Ascending aorta (tissue), 2 donors: ENCODE measurements around the gene SV2B. TPM values are rescaled to one million over a fixed set of nuclear protein-coding genes. Genes with fewer than 3 reads are reported as not detected.

Experiments
- DNase-seq, 2 donors: peaks; one replicate each; pipeline ENCODE4 v3.0.0-alpha.2; 2019; ENCODE audit warnings: low spot score in 2 of 2
- H3K27ac ChIP-seq, 2 donors: fragments of 200-600 bp; sonication (generic); one replicate each; pipeline ENCODE4 v1.5.1; 2016 to 2017; ENCODE audit warnings: mild to moderate bottlenecking in 1 of 2
- H3K27me3 ChIP-seq: fragments of 200-600 bp; sonication (generic); one replicate; pipeline ENCODE4 v1.5.1; 2017
- H3K36me3 ChIP-seq, 2 donors: fragments of 200-600 bp; sonication (generic); one replicate each; pipeline ENCODE4 v1.5.1; 2016
- H3K4me1 ChIP-seq, 2 donors: fragments of 200-600 bp; sonication (generic); one replicate each; pipeline ENCODE4 v1.5.1; 2016 to 2017; ENCODE audit warnings: mild to moderate bottlenecking in 1 of 2
- H3K4me3 ChIP-seq, 2 donors: fragments of 200-600 bp; sonication (generic); one replicate each; pipeline ENCODE4 v1.5.1; 2016 to 2017; ENCODE audit warnings: mild to moderate bottlenecking in 1 of 2
- H3K9me3 ChIP-seq, 2 donors: fragments of 200-600 bp; sonication (generic); one replicate each; pipeline ENCODE4 v1.5.1; 2016
- CTCF ChIP-seq, 3 experiments: fragments of 200-600 bp in 2 of 3; fragments of 450-650 bp in 1 of 3; sonication (generic) in 2 of 3; IDR thresholded peaks; one replicate each; pipeline ENCODE4 v1.5.1; 2016 to 2019; ENCODE audit warnings: antibody characterized with exemption in 3 of 3, mild to moderate bottlenecking in 1 of 3, moderate library complexity in 1 of 3
- intact Hi-C: fragments of 100-400 bp; cut with DNase I; formaldehyde crosslinking; loops from one replicate; pipeline ENCODE4 v1.15.1; 2023
- total RNA-seq: library from RNA; depleted of rRNA; stranded (reverse); fragments of >200 nt; gene quantifications from one replicate; pipeline ENCODE4 v1.1.0, GENCODE V29; 2016

SV2B gene
- total RNA-seq, 1 donor from 2014 or later, result 0.11 TPM

- Histone ChIP-seq H3K36me3 (no peaks in the 10 kb centered on the region), H3K27ac (no peak overlapping the region), H3K9me3 (peaks cover 4 to 14% of the 10 kb centered on the region in 2 donors), H3K4me3 (no peak overlapping the region), H3K4me1 (no peaks in the 10 kb centered on the region), H3K27me3 (no peaks in the 10 kb centered on the region)
- intact Hi-C loops, result no loop called here
- no peak for TF ChIP-seq CTCF (IDR thresholded peaks at IDR 0.05)
- no peak for DNase-seq
Measured at GRCh38 chr15:91165850-91166249, 65.8 kb downstream of the SV2B start.

GRCh38 chr15:91168457-91168856, 68.4 kb downstream of the SV2B start:
- peaks cover 4 to 14% of the 10 kb centered on the region in 2 donors for H3K9me3 ChIP-seq
- no peak overlapping the region for H3K27ac ChIP-seq

GRCh38 chr15:91171334-91171733, 71.3 kb downstream of the SV2B start:
- H3K4me1 ChIP-seq, result no peaks in the 10 kb centered on the region
- no peaks in the 10 kb centered on the region for H3K36me3 ChIP-seq
- TF ChIP-seq CTCF (IDR thresholded peaks at IDR 0.05), result no peak
- DNase-seq, result no peak
- no peak overlapping the region for H3K4me3 ChIP-seq
- intact Hi-C loops, result no loop called here
- no peaks in the 10 kb centered on the region for H3K27me3 ChIP-seq
- no peak overlapping the region for H3K27ac ChIP-seq
- peaks cover 0 to 6% of the 10 kb centered on the region in 2 donors for H3K9me3 ChIP-seq

More at GRCh38 chr15:91168457-91168856, 68.4 kb downstream of the SV2B start:
- DNase-seq, result no peak
- Histone ChIP-seq H3K4me3 (no peak overlapping the region), H3K4me1 (no peaks in the 10 kb centered on the region), H3K27me3 (no peaks in the 10 kb centered on the region), H3K36me3 (no peaks in the 10 kb centered on the region)
- TF ChIP-seq CTCF (IDR thresholded peaks at IDR 0.05), result no peak
- intact Hi-C loops, result no loop called here

- Histone ChIP-seq H3K4me1 (no peaks in the 10 kb centered on the region), H3K27me3 (no peaks in the 10 kb centered on the region), H3K4me3 (no peak overlapping the region), H3K27ac (no peak overlapping the region), H3K9me3 (no peaks in the 10 kb centered on the region), H3K36me3 (no peaks in the 10 kb centered on the region)
- DNase-seq, result no peak
- intact Hi-C loops, result no loop called here
- no peak for TF ChIP-seq CTCF (IDR thresholded peaks at IDR 0.05)
Measured at GRCh38 chr15:91182101-91182500, 82.0 kb downstream of the SV2B start.

- no peak overlapping the region for H3K27ac ChIP-seq
- no peaks in the 10 kb centered on the region for H3K4me1 ChIP-seq
- H3K4me3 ChIP-seq, result no peak overlapping the region
- H3K9me3 ChIP-seq, result no peaks in the 10 kb centered on the region
- TF ChIP-seq CTCF (IDR thresholded peaks at IDR 0.05), result no peak
- no peaks in the 10 kb centered on the region for H3K27me3 ChIP-seq
- no peak for DNase-seq
- intact Hi-C loops, result no loop called here
- no peaks in the 10 kb centered on the region for H3K36me3 ChIP-seq
Measured at GRCh38 chr15:91183596-91183995, 83.5 kb downstream of the SV2B start.

GRCh38 chr15:91184441-91184840, 84.4 kb downstream of the SV2B start:
- no peaks in the 10 kb centered on the region for H3K9me3 ChIP-seq
- H3K27ac ChIP-seq, result no peak overlapping the region
- H3K4me3 ChIP-seq, result no peak overlapping the region
- no peak for TF ChIP-seq CTCF (IDR thresholded peaks at IDR 0.05)
- intact Hi-C loops, result no loop called here
- H3K36me3 ChIP-seq, result no peaks in the 10 kb centered on the region
- H3K4me1 ChIP-seq, result no peaks in the 10 kb centered on the region
- H3K27me3 ChIP-seq, result no peaks in the 10 kb centered on the region
- DNase-seq, result no peak
